GM10248 (cell line): Measurements from ENCODE around the gene UBE2QL1.

Source experiments
- CTCF ChIA-PET: fragments of 300-600 bp; sonication (Branson Sonifier 250); formaldehyde crosslinking; extraction: SDS; loops from one replicate; lab custom pipeline; 2021; ENCODE audit warnings: antibody characterized with exemption; lab: Yijun Ruan, JAX
- POLR2A ChIA-PET: fragments of 350-650 bp; sonication (Branson Sonifier 250); formaldehyde crosslinking; extraction: SDS; loops from one replicate; lab custom pipeline; 2020; ENCODE audit warnings: antibody characterized with exemption; lab: Yijun Ruan, JAX
- DNase-seq: peaks from one replicate; pipeline ENCODE4 v3.0.0; 2012; ENCODE audit errors: extremely low spot score
- TF ChIP-seq, protein P1 (sequence below): IDR thresholded peaks from 2 replicates; pipeline ENCODE4 v1.5.1; 2012; ENCODE audit warnings: mild to moderate bottlenecking, low read depth; ENCODE audit errors: extremely low read depth, missing control alignments, control extremely low read depth

Gene UBE2QL1

DNA sequence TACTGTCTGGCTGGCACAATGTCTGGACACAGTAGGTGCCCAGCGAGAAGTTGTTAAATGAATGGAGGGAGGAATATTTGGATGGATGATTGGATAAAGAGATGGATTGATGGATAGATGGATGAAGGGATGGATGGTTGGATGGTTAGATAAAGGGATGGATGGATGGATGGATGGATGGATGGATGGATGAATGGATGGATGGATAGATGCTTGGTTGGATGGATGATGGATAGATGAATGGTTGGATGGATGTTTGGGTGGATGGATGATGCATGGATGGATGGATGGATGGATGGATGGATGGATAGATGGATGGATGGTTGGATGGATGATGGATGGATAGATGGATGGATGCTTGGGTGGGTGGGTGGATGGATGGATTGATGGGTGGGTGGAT, 90.4 kb downstream of the UBE2QL1 start:
- CTCF ChIA-PET = no interaction called here

DNA sequence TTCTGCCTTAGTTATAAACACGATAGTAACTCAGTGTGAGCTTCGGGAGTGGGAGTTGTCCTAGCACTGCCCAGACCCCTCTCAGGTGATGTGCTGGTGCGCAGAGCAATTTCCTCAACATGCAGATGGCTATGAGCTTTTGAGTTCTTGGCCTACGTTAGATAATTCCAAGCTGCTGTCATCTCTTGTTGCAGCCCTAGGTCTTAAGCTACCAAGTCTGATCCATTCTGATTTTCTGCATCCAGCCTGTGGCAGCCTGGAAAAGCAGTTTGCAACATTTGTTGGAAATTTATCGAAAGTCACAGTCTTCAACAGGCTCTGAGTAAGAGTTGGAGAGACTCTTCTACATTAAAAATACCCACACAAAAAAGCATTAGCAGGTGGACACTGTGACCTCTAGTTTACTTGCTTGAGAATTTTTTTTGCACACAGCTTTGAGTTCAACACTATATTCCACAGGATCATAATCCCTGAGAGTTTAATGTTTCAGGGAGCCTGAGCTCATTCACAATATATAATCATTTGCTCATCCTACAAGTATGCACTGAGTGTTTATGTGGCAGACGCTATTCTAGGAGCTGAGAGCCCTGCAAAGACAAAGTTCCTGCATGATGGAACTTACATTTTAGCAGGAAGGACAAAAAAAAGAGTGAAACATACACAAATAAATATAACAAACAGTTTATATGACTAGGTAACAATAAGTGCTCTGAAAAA, 91.6 kb downstream of the UBE2QL1 start:
- ChIA-PET POLR2A (no interaction called here), CTCF (no interaction called here)
- TF ChIP-seq, protein P1, sequence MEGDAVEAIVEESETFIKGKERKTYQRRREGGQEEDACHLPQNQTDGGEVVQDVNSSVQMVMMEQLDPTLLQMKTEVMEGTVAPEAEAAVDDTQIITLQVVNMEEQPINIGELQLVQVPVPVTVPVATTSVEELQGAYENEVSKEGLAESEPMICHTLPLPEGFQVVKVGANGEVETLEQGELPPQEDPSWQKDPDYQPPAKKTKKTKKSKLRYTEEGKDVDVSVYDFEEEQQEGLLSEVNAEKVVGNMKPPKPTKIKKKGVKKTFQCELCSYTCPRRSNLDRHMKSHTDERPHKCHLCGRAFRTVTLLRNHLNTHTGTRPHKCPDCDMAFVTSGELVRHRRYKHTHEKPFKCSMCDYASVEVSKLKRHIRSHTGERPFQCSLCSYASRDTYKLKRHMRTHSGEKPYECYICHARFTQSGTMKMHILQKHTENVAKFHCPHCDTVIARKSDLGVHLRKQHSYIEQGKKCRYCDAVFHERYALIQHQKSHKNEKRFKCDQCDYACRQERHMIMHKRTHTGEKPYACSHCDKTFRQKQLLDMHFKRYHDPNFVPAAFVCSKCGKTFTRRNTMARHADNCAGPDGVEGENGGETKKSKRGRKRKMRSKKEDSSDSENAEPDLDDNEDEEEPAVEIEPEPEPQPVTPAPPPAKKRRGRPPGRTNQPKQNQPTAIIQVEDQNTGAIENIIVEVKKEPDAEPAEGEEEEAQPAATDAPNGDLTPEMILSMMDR = no peak
- no peak for DNase-seq

More for the DNA sequence above, 90.4 kb downstream of the UBE2QL1 start:
- POLR2A ChIA-PET = no interaction called here
- TF ChIP-seq, protein P1 = no peak
- DNase-seq = no peak

DNA sequence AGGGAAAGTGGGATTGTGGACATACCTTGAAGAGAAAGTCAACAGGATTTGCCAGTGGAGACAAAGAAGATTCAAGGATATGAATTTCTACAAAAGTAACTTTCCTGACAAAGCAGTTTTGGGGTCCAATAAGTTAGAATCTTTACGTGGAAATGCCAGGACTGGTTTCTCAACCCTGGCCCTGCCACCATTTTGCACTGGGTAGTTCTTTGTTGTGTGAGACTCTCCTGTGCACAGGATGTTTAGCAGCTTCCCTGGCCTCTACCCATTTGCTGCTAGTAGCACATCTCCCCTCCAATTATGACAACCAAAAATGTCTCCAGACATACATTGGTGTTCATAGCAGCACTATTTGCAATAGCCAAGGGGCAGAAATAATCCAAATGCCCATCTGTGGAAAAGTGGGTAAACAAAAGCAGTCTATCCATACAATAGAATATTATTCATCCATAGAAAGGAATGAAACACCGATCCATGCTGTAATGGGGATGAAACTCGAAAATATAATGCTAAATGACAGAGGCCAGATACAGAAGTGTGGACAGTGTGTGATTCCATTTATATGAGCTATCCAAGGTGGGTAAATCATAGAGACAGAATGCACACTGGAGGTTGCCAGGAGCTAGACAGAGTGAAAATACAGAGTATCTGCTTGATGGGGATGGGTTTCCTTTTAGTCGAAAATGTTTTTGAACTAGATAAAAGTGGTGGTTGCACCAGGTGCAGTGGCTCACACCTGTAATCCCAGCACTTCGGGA, 92.8 kb downstream of the UBE2QL1 start:
- ChIA-PET CTCF (no interaction called here), POLR2A (no interaction called here)
- DNase-seq = no peak
- TF ChIP-seq, protein P1 = no peak

DNA sequence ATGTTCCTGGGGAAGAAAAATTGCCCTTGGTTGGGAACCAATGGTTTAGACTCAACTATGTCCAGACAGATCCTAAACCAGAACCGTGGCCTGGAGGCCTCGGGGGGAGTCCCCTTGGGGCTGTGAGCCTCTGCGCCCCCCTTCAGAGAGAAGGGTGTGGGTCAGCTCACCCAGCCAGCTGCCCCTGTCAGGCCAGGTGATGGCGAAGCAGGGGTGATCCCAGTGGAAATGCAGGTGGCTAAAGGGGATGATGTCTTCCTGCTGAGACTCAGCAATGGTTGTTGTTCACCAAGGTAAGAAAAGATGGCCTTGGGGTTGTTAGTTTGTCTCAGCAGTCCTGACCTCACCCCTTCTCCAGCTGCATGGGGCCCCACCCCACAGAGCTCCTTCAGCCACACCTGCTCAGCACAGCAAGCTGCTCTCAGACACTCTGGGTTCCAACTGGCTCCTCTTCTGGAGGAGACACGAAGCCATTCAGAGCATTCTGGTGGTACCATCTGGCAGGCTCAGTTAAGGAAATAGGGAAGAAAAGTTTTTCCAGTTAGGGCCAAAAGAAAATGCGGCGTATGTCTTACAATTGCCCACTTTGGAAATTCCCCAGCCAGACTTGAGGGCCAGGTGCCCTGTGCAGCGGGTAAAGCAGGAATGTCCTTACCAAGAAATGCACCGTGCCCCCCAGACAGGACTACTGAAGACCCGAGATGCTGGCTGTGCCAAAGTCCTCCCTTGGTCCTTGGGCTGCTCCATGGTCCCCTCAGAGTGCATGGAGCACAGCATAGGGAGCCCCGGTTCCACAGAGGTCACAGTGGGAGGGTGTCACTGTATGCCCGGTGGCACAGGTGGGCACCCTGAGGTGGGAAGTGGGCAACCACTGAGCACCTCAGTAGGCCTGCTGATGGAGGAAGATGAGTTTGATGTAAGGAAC, 94.0 kb downstream of the UBE2QL1 start:
- POLR2A ChIA-PET = no interaction called here
- CTCF ChIA-PET = no interaction called here
- no peak for DNase-seq
- TF ChIP-seq, protein P1 = no peak

DNA sequence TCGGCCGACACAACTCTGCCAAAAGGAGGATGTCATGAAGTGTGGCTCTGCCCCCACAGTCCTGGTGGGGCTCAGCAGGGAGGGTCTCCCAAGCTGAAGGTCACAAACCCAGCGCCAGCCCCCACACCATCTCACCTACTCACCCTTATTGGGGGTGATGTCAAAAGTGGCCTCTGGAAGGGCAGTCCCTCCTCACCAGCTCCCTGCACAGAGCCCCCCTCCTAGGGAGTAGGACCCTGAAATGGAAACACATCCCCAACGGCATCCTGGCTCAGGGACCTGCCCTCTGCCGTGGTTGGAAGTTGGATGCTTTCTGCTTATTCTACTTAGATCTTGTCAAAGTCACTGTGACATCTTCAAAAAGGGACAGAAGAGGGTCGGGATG, 94.7 kb downstream of the UBE2QL1 start:
- ChIA-PET POLR2A (no interaction called here), CTCF (no interaction called here)
- DNase-seq = no peak
- TF ChIP-seq, protein P1 = no peak
